ENCODE measurements around the gene GALK1. TPM values are rescaled to one million over a fixed set of nuclear protein-coding genes. Genes with fewer than 3 reads are reported as not detected.

GALK1 gene
- total and polyA plus RNA-seq, 2 of the 13 experiments (the other 11 are each of a cell fraction or from before 2014, with no cell fraction given), result 59.9 to 93.6 TPM

DNA sequence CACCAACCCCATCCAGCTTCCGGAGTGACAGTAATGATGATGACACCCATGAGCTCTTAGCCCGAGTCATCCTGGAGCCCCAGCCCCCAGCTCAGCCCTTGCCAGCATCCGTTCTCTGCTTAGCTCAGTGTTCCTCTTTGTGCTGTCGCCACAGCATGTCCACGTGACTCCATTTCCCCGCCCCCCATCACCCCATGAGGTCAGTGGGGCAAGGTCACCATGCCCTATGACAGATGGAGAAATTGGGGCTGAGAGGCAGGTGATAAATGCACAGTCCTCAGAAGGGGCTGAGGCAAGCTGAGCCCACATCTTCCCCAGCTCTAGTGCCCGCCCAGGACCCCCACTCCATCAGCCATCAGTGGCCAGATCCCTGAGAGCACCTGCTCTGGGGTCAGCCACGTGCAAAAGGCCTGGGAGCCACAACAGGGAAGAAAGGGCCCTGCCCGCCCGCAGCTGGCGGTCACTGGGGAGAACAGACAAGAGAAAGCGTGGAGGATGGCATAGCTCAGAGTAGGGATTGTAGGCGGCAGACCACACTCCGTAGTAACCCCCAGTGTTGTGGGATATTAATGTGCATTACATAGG is 26.7 kb downstream of the GALK1 start (continued):
- TF ChIP-seq YEATS4 (CRISPR knock-in tag; IDR thresholded peaks at IDR 0.05; ENCODE audit: borderline replicate concordance), result peak; percentile 49; the same call in 1 of the 2 replicates
- TF ChIP-seq ZNF557 (CRISPR knock-in tag; IDR thresholded peaks at IDR 0.05), result no peak
- TF ChIP-seq, protein P1, sequence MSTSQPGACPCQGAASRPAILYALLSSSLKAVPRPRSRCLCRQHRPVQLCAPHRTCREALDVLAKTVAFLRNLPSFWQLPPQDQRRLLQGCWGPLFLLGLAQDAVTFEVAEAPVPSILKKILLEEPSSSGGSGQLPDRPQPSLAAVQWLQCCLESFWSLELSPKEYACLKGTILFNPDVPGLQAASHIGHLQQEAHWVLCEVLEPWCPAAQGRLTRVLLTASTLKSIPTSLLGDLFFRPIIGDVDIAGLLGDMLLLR (CRISPR knock-in tag; IDR thresholded peaks at IDR 0.05), result no peak
- TF ChIP-seq, protein P2, sequence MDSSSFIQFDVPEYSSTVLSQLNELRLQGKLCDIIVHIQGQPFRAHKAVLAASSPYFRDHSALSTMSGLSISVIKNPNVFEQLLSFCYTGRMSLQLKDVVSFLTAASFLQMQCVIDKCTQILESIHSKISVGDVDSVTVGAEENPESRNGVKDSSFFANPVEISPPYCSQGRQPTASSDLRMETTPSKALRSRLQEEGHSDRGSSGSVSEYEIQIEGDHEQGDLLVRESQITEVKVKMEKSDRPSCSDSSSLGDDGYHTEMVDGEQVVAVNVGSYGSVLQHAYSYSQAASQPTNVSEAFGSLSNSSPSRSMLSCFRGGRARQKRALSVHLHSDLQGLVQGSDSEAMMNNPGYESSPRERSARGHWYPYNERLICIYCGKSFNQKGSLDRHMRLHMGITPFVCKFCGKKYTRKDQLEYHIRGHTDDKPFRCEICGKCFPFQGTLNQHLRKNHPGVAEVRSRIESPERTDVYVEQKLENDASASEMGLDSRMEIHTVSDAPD (CRISPR knock-in tag; IDR thresholded peaks at IDR 0.05), result no peak
- TF ChIP-seq ZNF136 (CRISPR knock-in tag; IDR thresholded peaks at IDR 0.05; ENCODE audit: low read depth), result no peak
- TF ChIP-seq, protein P3, sequence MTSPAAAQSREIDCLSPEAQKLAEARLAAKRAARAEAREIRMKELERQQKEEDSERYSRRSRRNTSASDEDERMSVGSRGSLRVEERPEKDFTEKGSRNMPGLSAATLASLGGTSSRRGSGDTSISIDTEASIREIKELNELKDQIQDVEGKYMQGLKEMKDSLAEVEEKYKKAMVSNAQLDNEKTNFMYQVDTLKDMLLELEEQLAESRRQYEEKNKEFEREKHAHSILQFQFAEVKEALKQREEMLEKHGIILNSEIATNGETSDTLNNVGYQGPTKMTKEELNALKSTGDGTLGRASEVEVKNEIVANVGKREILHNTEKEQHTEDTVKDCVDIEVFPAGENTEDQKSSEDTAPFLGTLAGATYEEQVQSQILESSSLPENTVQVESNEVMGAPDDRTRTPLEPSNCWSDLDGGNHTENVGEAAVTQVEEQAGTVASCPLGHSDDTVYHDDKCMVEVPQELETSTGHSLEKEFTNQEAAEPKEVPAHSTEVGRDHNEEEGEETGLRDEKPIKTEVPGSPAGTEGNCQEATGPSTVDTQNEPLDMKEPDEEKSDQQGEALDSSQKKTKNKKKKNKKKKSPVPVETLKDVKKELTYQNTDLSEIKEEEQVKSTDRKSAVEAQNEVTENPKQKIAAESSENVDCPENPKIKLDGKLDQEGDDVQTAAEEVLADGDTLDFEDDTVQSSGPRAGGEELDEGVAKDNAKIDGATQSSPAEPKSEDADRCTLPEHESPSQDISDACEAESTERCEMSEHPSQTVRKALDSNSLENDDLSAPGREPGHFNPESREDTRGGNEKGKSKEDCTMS (CRISPR knock-in tag; conservative IDR thresholded peaks at IDR 0.05), result no peak
- no peak for TF ChIP-seq ZNF124 (CRISPR knock-in tag; IDR thresholded peaks at IDR 0.05)
- TF ChIP-seq, protein P4, sequence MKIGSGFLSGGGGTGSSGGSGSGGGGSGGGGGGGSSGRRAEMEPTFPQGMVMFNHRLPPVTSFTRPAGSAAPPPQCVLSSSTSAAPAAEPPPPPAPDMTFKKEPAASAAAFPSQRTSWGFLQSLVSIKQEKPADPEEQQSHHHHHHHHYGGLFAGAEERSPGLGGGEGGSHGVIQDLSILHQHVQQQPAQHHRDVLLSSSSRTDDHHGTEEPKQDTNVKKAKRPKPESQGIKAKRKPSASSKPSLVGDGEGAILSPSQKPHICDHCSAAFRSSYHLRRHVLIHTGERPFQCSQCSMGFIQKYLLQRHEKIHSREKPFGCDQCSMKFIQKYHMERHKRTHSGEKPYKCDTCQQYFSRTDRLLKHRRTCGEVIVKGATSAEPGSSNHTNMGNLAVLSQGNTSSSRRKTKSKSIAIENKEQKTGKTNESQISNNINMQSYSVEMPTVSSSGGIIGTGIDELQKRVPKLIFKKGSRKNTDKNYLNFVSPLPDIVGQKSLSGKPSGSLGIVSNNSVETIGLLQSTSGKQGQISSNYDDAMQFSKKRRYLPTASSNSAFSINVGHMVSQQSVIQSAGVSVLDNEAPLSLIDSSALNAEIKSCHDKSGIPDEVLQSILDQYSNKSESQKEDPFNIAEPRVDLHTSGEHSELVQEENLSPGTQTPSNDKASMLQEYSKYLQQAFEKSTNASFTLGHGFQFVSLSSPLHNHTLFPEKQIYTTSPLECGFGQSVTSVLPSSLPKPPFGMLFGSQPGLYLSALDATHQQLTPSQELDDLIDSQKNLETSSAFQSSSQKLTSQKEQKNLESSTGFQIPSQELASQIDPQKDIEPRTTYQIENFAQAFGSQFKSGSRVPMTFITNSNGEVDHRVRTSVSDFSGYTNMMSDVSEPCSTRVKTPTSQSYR (CRISPR knock-in tag; IDR thresholded peaks at IDR 0.05; ENCODE audit: borderline replicate concordance), result peak; percentile 87
- no peak for TF ChIP-seq TEAD2 (CRISPR knock-in tag; IDR thresholded peaks at IDR 0.05)
- no peak for TF ChIP-seq FOXA1 (IDR thresholded peaks at IDR 0.05)
- TF ChIP-seq FOXA1 (CRISPR knock-in tag; IDR thresholded peaks at IDR 0.05), result no peak
- TF ChIP-seq NCOR1 (IDR thresholded peaks at IDR 0.05; ENCODE audit: borderline replicate concordance, low read length), result no peak
- no peak for TF ChIP-seq ZNF33A (CRISPR knock-in tag; IDR thresholded peaks at IDR 0.05; ENCODE audit: borderline replicate concordance)
- TF ChIP-seq AGO1 (IDR thresholded peaks at IDR 0.05; ENCODE audit: low read depth, low read length, poor library complexity, severe bottlenecking), result no peak
- TF ChIP-seq ZNF724P (CRISPR knock-in tag; IDR thresholded peaks at IDR 0.05; ENCODE audit: borderline replicate concordance), result no peak
- no peak for TF ChIP-seq ATF7-NPFF (CRISPR knock-in tag; IDR thresholded peaks at IDR 0.05; ENCODE audit: low read depth)
- TF ChIP-seq, protein P5, sequence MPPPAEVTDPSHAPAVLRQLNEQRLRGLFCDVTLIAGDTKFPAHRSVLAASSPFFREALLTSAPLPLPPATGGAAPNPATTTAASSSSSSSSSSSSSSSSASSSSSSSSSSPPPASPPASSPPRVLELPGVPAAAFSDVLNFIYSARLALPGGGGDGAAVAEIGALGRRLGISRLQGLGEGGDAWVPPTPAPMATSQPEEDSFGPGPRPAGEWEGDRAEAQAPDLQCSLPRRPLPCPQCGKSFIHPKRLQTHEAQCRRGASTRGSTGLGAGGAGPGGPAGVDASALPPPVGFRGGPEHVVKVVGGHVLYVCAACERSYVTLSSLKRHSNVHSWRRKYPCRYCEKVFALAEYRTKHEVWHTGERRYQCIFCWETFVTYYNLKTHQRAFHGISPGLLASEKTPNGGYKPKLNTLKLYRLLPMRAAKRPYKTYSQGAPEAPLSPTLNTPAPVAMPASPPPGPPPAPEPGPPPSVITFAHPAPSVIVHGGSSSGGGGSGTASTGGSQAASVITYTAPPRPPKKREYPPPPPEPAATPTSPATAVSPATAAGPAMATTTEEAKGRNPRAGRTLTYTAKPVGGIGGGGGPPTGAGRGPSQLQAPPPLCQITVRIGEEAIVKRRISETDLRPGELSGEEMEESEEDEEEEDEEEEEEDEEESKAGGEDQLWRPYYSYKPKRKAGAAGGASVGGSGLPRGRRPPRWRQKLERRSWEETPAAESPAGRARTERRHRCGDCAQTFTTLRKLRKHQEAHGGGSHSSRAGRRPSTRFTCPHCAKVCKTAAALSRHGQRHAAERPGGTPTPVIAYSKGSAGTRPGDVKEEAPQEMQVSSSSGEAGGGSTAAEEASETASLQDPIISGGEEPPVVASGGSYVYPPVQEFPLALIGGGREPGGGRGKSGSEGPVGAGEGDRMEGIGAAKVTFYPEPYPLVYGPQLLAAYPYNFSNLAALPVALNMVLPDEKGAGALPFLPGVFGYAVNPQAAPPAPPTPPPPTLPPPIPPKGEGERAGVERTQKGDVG (CRISPR knock-in tag; IDR thresholded peaks at IDR 0.05; ENCODE audit: borderline replicate concordance), result peak; percentile 95
- TF ChIP-seq HMGA1 (CRISPR knock-in tag; conservative IDR thresholded peaks at IDR 0.05), result no peak
- TF ChIP-seq RFX3 (CRISPR knock-in tag; IDR thresholded peaks at IDR 0.05), result no peak
- TF ChIP-seq ZNF343 (CRISPR knock-in tag; IDR thresholded peaks at IDR 0.05), result no peak

Measured in HepG2 (cell line).